Measurements from ENCODE around the gene OR2V1.

The OR2V1 gene

DNA sequence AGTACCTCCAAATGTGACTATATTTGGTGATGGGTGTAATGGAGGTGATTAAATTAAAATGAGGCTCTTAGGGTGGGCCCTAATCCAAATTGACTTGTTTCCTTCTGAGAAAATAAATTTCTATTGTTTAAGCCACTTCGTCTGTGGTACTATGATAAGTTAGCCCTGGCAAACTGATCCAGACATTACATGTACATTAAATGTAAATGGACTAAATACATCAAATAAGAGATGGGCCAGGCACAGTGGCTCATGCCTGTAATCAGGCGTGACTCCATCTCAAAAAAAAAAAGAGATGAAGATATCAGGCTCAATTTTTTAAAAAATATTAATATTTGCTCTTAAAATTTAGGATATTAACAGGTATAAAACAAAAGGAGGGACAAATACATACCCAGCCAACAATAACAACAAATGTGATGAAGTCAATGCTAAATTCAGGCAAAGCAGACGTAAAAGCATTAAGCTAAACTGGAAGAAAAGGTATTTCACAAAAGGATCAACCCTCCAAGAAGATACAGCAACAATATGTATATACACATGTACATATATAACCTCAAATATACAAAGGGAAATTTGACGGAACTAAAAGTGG, 5.5 kb upstream of the OR2V1 start:
- DNase-seq (no peak), ATAC-seq (ENCODE audit: insufficient read depth, low read depth) (no peak)
- H3K9ac ChIP-seq (ENCODE audit: low read depth, low read length) = no peak overlapping the region
- H4K20me1 ChIP-seq (ENCODE audit: insufficient read depth, low read length) = no peaks in the 10 kb centered on the region
- H3K36me3 ChIP-seq (ENCODE audit: insufficient read depth, low read length) = no peaks in the 10 kb centered on the region
- H2AFZ ChIP-seq (ENCODE audit: low read depth, low read length) = no peak overlapping the region
- TF ChIP-seq, protein P1, sequence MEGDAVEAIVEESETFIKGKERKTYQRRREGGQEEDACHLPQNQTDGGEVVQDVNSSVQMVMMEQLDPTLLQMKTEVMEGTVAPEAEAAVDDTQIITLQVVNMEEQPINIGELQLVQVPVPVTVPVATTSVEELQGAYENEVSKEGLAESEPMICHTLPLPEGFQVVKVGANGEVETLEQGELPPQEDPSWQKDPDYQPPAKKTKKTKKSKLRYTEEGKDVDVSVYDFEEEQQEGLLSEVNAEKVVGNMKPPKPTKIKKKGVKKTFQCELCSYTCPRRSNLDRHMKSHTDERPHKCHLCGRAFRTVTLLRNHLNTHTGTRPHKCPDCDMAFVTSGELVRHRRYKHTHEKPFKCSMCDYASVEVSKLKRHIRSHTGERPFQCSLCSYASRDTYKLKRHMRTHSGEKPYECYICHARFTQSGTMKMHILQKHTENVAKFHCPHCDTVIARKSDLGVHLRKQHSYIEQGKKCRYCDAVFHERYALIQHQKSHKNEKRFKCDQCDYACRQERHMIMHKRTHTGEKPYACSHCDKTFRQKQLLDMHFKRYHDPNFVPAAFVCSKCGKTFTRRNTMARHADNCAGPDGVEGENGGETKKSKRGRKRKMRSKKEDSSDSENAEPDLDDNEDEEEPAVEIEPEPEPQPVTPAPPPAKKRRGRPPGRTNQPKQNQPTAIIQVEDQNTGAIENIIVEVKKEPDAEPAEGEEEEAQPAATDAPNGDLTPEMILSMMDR (IDR thresholded peaks at IDR 0.05; ENCODE audit: borderline replicate concordance, extremely low read depth, low read length, poor library complexity, severe bottlenecking) = no peak
- no peak for TF ChIP-seq EZH2 (IDR thresholded peaks at IDR 0.05; ENCODE audit: borderline replicate concordance, low read depth, low read length, severe bottlenecking)
- H3K4me3 ChIP-seq (ENCODE audit: low read depth in 1 of 2, low read length in 2 of 2) = no peak overlapping the region
- no peaks in the 10 kb centered on the region for H3K4me1 ChIP-seq (ENCODE audit: insufficient read depth, low read length)
- no peaks in the 10 kb centered on the region for H3K9me3 ChIP-seq (ENCODE audit: insufficient read depth, low read length, severe bottlenecking)
- H3K27me3 ChIP-seq (ENCODE audit: insufficient read depth, low read length, poor library complexity) = peaks cover 7% of the 10 kb centered on the region
- H3K27ac ChIP-seq (ENCODE audit: low read length) = no peak overlapping the region
- no peaks in the 10 kb centered on the region for H3K79me2 ChIP-seq (ENCODE audit: insufficient read depth, low read length)
- no peak overlapping the region for H3K4me2 ChIP-seq (ENCODE audit: insufficient read depth, low read length)

- no peak overlapping the region for H2AFZ ChIP-seq (ENCODE audit: low read depth, low read length)
- ATAC-seq (ENCODE audit: insufficient read depth, low read depth) = no peak
- H3K4me2 ChIP-seq (ENCODE audit: insufficient read depth, low read length) = no peak overlapping the region
Observed at GRCh38 chr5:181134259-181134658, 3.3 kb upstream of the OR2V1 start.

DNA sequence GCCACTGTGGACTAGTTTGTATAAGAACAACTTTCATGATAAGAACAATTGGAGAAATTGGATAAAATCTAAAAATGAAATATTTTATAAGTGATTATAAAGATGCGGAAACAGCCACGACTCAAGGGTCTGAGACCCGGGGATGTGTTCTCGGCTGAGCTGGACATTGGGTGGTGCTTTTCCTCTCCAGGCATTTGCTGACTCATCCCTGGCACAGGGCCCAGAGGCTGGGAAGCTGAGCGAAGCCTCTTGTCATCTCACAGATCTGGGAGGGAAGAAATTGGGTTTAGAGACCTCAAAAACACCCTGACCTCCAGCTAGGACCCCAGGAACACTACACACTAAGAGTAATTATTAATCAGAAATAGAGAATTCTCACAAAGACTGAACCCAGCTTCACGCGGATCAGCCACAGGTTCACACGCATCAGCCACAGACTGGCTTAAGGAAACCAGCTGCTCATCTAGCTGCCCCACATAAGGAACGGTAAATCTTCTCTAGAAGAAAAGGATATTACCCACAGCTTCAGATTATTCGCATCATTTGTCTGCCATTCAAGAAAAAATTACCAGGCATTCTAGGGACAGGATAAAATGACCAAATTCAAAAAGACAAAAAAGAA, 2.8 kb upstream of the OR2V1 start:
- H3K36me3 ChIP-seq (ENCODE audit: insufficient read depth, low read length) = no peaks in the 10 kb centered on the region
- TF ChIP-seq EZH2 (IDR thresholded peaks at IDR 0.05; ENCODE audit: borderline replicate concordance, low read depth, low read length, severe bottlenecking) = no peak
- TF ChIP-seq, protein P1 (IDR thresholded peaks at IDR 0.05; ENCODE audit: borderline replicate concordance, extremely low read depth, low read length, poor library complexity, severe bottlenecking) = no peak
- H4K20me1 ChIP-seq (ENCODE audit: insufficient read depth, low read length) = no peaks in the 10 kb centered on the region
- H3K4me2 ChIP-seq (ENCODE audit: insufficient read depth, low read length) = no peak overlapping the region
- H2AFZ ChIP-seq (ENCODE audit: low read depth, low read length) = no peak overlapping the region
- no peaks in the 10 kb centered on the region for H3K4me1 ChIP-seq (ENCODE audit: insufficient read depth, low read length)
- H3K4me3 ChIP-seq (ENCODE audit: low read depth in 1 of 2, low read length in 2 of 2) = no peak overlapping the region
- no peak overlapping the region for H3K9ac ChIP-seq (ENCODE audit: low read depth, low read length)
- no peaks in the 10 kb centered on the region for H3K79me2 ChIP-seq (ENCODE audit: insufficient read depth, low read length)
- peaks cover 25% of the 10 kb centered on the region for H3K27me3 ChIP-seq (ENCODE audit: insufficient read depth, low read length, poor library complexity)
- no peak overlapping the region for H3K27ac ChIP-seq (ENCODE audit: low read length)
- H3K9me3 ChIP-seq (ENCODE audit: insufficient read depth, low read length, severe bottlenecking) = no peaks in the 10 kb centered on the region
- no peak for DNase-seq
- no peak for ATAC-seq (ENCODE audit: insufficient read depth, low read depth)

More at GRCh38 chr5:181134259-181134658, 3.3 kb upstream of the OR2V1 start:
- no peaks in the 10 kb centered on the region for H4K20me1 ChIP-seq (ENCODE audit: insufficient read depth, low read length)
- no peaks in the 10 kb centered on the region for H3K79me2 ChIP-seq (ENCODE audit: insufficient read depth, low read length)
- H3K27me3 ChIP-seq (ENCODE audit: insufficient read depth, low read length, poor library complexity) = peaks cover 21% of the 10 kb centered on the region
- H3K9ac ChIP-seq (ENCODE audit: low read depth, low read length) = no peak overlapping the region
- no peak for TF ChIP-seq EZH2 (IDR thresholded peaks at IDR 0.05; ENCODE audit: borderline replicate concordance, low read depth, low read length, severe bottlenecking)
- TF ChIP-seq, protein P1 (IDR thresholded peaks at IDR 0.05; ENCODE audit: borderline replicate concordance, extremely low read depth, low read length, poor library complexity, severe bottlenecking) = no peak
- no peak overlapping the region for H3K27ac ChIP-seq (ENCODE audit: low read length)
- no peaks in the 10 kb centered on the region for H3K4me1 ChIP-seq (ENCODE audit: insufficient read depth, low read length)
- H3K36me3 ChIP-seq (ENCODE audit: insufficient read depth, low read length) = no peaks in the 10 kb centered on the region
- no peak for DNase-seq
- H3K4me3 ChIP-seq (ENCODE audit: low read depth in 1 of 2, low read length in 2 of 2) = no peak overlapping the region
- H3K9me3 ChIP-seq (ENCODE audit: insufficient read depth, low read length, severe bottlenecking) = no peaks in the 10 kb centered on the region
